D721Med (cell line): Measurements from ENCODE around the gene FOXP1.

Experiments
- DNase-seq: peaks from one replicate; pipeline ENCODE4 v3.0.0; 2011; ENCODE audit warnings: low spot score; ENCODE audit not compliant: insufficient read length
- FAIRE-seq: peaks from 2 replicates; lab custom pipeline; 2011; peaks lifted over from hg19 to GRCh38; lab: Jason Lieb, UNC
- CTCF ChIP-seq: IDR thresholded peaks from 2 replicates; pipeline ENCODE4 v1.5.1; 2012; ENCODE audit warnings: mild to moderate bottlenecking, control low read depth; ENCODE audit not compliant: insufficient read depth; ENCODE audit errors: missing control alignments

Gene FOXP1

DNA sequence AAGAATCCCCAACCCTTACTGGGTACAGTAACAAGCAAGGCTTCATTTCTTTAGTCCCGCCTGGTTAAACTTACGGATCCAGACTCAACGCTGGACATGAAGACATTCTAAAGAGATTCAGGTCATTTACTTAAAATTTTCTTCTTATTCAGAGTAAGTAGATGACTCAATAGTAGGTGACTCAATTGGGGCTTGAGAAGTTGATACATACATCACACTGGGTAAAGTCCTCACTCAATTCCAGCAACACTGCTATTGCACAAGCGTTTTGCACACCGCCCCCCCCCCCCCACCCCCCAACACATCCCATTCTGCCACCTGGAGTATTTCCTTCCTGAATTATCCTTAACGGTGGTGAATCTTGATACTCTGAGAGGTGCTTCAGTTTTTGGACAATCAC is 610.0 kb downstream of the FOXP1 start:
- no peak for FAIRE-seq
- no peak for TF ChIP-seq CTCF

DNA sequence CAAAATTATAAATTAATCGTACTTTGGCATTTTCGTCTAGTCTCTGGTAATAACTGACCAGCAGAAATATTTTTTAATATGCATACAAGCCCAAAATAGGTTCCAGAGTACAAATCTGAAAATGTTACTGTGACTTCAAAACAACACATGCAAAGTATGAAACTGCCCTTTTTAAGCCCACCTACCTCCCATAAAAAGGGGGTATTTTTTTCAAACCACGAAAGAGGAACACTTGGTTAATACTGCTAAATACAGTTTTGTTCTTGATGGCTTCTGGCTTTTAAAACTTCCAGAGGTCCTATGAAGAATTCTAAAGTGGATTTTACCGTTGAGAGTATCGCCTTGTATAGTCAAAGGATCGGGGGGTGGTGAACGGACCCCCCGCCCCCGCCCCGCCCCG is 610.7 kb downstream of the FOXP1 start:
- FAIRE-seq (no peak), DNase-seq (no peak)
- TF ChIP-seq CTCF = no peak

More for the DNA sequence above, 610.0 kb downstream of the FOXP1 start:
- no peak for DNase-seq

DNA sequence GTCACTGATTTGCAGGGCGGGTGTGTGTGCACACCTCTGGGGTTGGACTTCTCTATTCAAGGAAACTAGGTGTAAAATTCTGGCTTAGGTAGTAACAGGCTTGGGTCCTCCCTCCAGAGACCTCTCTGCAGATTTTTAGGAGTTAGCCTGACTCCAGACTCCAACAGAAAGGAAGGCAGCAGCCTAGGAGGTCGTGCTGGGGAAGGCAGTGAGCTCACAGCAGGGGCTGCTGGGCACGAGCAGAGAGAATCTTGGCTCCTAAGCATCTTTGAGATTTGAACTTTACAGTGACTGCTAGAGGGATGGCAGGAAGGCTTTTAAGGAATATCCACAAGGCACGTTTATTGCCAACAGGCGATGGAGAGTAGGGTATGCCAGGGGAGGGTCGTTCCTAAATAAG is 612.6 kb downstream of the FOXP1 start:
- DNase-seq = no peak
- TF ChIP-seq CTCF = no peak
- no peak for FAIRE-seq

GRCh38 chr3:70970171-70970570 is 613.4 kb downstream of the FOXP1 start:
- DNase-seq (no peak), FAIRE-seq (no peak)
- no peak for TF ChIP-seq CTCF

GRCh38 chr3:70963431-70964275 is 619.9 kb downstream of the FOXP1 start:
- DNase-seq (no peak), FAIRE-seq (no peak)
- TF ChIP-seq CTCF = no peak

DNA sequence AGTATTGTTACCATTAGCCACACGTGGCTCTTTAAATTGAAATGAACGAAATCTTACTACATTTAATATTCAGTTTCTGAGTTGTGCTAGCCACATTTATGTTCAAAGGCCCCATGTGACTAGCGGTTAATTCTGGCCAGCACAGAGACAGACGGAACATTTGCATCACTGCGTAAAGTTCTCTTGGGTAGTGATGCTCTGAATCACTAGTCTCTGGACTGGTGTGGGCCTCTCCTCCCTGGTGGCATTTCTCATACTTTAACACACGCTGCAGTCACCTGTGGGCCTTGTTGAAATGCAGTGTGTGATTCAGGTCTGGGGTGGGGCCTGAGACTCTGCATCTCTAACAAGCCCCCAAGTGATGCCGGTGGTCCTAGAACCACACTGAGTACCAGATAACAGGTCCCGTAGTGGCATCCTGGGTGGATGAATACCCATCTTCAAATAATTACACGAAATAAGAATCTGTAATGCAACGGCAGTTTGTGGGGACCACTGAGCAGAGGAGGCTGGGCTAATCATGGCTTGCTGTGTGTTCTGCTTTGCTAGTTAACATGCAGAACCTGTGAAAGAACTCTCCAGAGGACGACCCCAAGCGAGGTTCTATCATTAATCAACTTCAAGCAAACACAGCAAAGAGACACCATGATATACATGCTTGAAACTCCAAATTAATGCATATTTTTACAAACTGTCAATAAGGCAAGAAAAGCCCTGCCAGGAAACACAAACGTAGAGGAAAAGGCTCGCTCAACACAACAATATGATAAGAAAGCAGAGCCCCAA is 623.8 kb downstream of the FOXP1 start:
- FAIRE-seq (no peak), DNase-seq (no peak)
- no peak for TF ChIP-seq CTCF
